K562 (cell line): ENCODE results near the gene OSGIN1. TPM values are rescaled to one million over a fixed set of nuclear protein-coding genes. Genes with fewer than 3 reads are reported as not detected.
A peak's percentile ranks its signal among the peaks of the same experiment; 100 is the strongest.

Source experiments
- ATAC-seq: fragments of 200-7000 bp; cut with Tn5 transposase; 3 replicates; pipeline ENCODE4 v1.9.1; 2020; ENCODE audit warnings: moderate library complexity
- BruUV-seq: library from RNA; stranded (reverse); fragments of 400-500 nt; replicated peaks from 2 replicates; lab custom pipeline; 2021; lab: Mats Ljungman, UMichigan
- CTCF ChIA-PET: fragments of 300-600 bp; formaldehyde crosslinking; extraction: SDS; loops from one replicate; lab custom pipeline; 2021; ENCODE audit warnings: low intra/inter-chr PET ratio; lab: Yijun Ruan, JAX
- POLR2A ChIA-PET: fragments of 300-600, 350-650 bp; sonication (Branson Sonifier 250); formaldehyde crosslinking; extraction: SDS; loops from one replicate; lab custom pipeline; 2021; ENCODE audit warnings: antibody characterized with exemption, inconsistent platforms; lab: Yijun Ruan, JAX
- DNase-seq, 4 experiments: peaks; one replicate each; pipeline versions ENCODE4 v3.0.0 to v3.0.0-alpha.2; 2011 to 2018; ENCODE audit warnings: low spot score in 3 of 4, mixed read lengths in 3 of 4; ENCODE audit errors: extremely low read depth in 1 of 4
- FAIRE-seq: peaks from 2 replicates; lab custom pipeline; 2011; peaks lifted over from hg19 to GRCh38; lab: Jason Lieb, UNC
- H2AFZ ChIP-seq: 2 replicates; pipeline ENCODE4 v1.6.0; 2011; ENCODE audit warnings: low read depth, low read length, control low read depth, inconsistent platforms
- H3K27ac ChIP-seq: fragments of 200-600 bp; 3 replicates; pipeline ENCODE4 v1.8.0; 2011; ENCODE audit warnings: low read depth, mild to moderate bottlenecking, control low read depth, inconsistent platforms, low read length, moderate library complexity, mixed read lengths; ENCODE audit errors: extremely low read depth
- H3K27me3 ChIP-seq, 2 experiments: fragments of 300-600 bp in 1 of 2; 2 replicates in 1 of 2; 3 replicates in 1 of 2; pipeline versions ENCODE4 v1.6.0 to v1.8.0; 2011; ENCODE audit warnings: inconsistent platforms in 2 of 2, low read length in 2 of 2, mild to moderate bottlenecking in 1 of 2, mixed read lengths in 1 of 2, moderate library complexity in 1 of 2; ENCODE audit not compliant: control insufficient read depth in 2 of 2, insufficient read depth in 2 of 2
- H3K36me3 ChIP-seq: fragments of 300-600 bp; 3 replicates; pipeline ENCODE4 v1.8.0; 2011; ENCODE audit warnings: mild to moderate bottlenecking, low read length, inconsistent platforms; ENCODE audit not compliant: control insufficient read depth, insufficient read depth
- H3K4me1 ChIP-seq, 2 experiments: fragments of 200-600 bp in 1 of 2; replicated peaks in 1 of 2; 2 replicates in 1 of 2; 3 replicates in 1 of 2; pipeline versions ENCODE4 v1.5.1 to v1.8.0; 2011; ENCODE audit warnings: inconsistent platforms in 2 of 2, low read length in 2 of 2, mild to moderate bottlenecking in 1 of 2, mixed read lengths in 1 of 2, moderate library complexity in 1 of 2; ENCODE audit not compliant: control insufficient read depth in 2 of 2, insufficient read depth in 2 of 2
- H3K4me2 ChIP-seq: 2 replicates; pipeline ENCODE4 v1.6.1; 2011; ENCODE audit warnings: low read length, control low read depth, inconsistent platforms, mixed read lengths; ENCODE audit not compliant: insufficient read depth
- H3K4me3 ChIP-seq: fragments of 200-600 bp; sonication (generic), shearing (Covaris generic); 2 replicates; pipeline ENCODE4 v1.5.1; 2016; ENCODE audit warnings: control low read depth, inconsistent platforms
- H3K79me2 ChIP-seq: fragments of 200-600 bp; 3 replicates; pipeline ENCODE4 v1.8.0; 2011; ENCODE audit warnings: low read length, inconsistent platforms; ENCODE audit not compliant: control insufficient read depth, insufficient read depth
- H3K9ac ChIP-seq, 2 experiments: 2 replicates each; pipeline versions ENCODE4 v1.6.0 to v1.6.1; 2011; ENCODE audit warnings: low read depth in 2 of 2, low read length in 2 of 2, control low read depth in 1 of 2, inconsistent platforms in 1 of 2, mild to moderate bottlenecking in 1 of 2, mixed read lengths in 1 of 2; ENCODE audit not compliant: insufficient read depth in 1 of 2
- H3K9me1 ChIP-seq: one replicate; pipeline ENCODE4 v1.6.0; 2011; ENCODE audit warnings: inconsistent platforms, mild to moderate bottlenecking, low read length, moderate library complexity; ENCODE audit not compliant: control insufficient read depth, insufficient read depth
- H3K9me3 ChIP-seq: replicated peaks from 2 replicates; pipeline ENCODE4 v1.5.1; 2011; ENCODE audit warnings: low read depth, low read length, inconsistent platforms; ENCODE audit not compliant: control insufficient read depth, insufficient read depth
- H4K20me1 ChIP-seq: replicated peaks from 2 replicates; pipeline ENCODE4 v1.6.1; 2011; ENCODE audit warnings: low read length, inconsistent platforms, mixed read lengths; ENCODE audit not compliant: control insufficient read depth, insufficient read depth
- GABPA ChIP-seq: fragments of 200-800 bp; sonication (Bioruptor generic); conservative IDR thresholded peaks from 2 replicates; pipeline ENCODE4 v1.6.1; 2016; ENCODE audit warnings: low read depth, missing genetic modification characterization, missing compliant biosample characterization
- NCOR1 ChIP-seq: fragments of 450-650 bp; IDR thresholded peaks from 2 replicates; pipeline ENCODE4 v1.6.1; 2016; ENCODE audit warnings: mild to moderate bottlenecking, moderate library complexity
- NR2F6 ChIP-seq: fragments of 450-650 bp; formaldehyde crosslinking; IDR thresholded peaks from 2 replicates; pipeline ENCODE4 v1.4.0; 2020; ENCODE audit warnings: mild to moderate bottlenecking
- SIX5 ChIP-seq, 2 experiments: IDR thresholded peaks; 2 replicates each; pipeline ENCODE4 v1.6.1; 2011; ENCODE audit warnings: low read length in 2 of 2, borderline replicate concordance in 1 of 2, low read depth in 1 of 2, mild to moderate bottlenecking in 1 of 2, moderate library complexity in 1 of 2; ENCODE audit not compliant: insufficient read depth in 1 of 2
- TAF7 ChIP-seq: fragments of 450-650 bp; IDR thresholded peaks from 2 replicates; pipeline ENCODE4 v1.6.1; 2016; ENCODE audit warnings: missing genetic modification characterization, missing compliant biosample characterization
- YBX1 ChIP-seq: fragments of 450-650 bp; IDR thresholded peaks from 2 replicates; pipeline ENCODE4 v1.7.1; 2016; ENCODE audit warnings: mild to moderate bottlenecking
- ZNF146 ChIP-seq: IDR thresholded peaks from one replicate; pipeline ENCODE4 v1.6.1; 2018; ENCODE audit warnings: missing compliant biosample characterization; ENCODE audit not compliant: unreplicated experiment
- WGBS: fragments of 100-300 bp; shearing (Covaris generic); methylation state at CpG from one replicate; pipeline ENCODE4 v1.1.6; 2016; ENCODE audit warnings: low coverage, mixed read lengths; ENCODE audit not compliant: insufficient coverage; ENCODE audit errors: missing lambda C conversion rate; 5-methylcytosine and 5-hydroxymethylcytosine counted together
- in situ Hi-C: fragments of 300-500 bp; cut with MboI; formaldehyde crosslinking; loops from 4 replicates; pipeline ENCODE4 v1.15.0; 2018; ENCODE audit warnings: inconsistent platforms, mixed read lengths
- intact Hi-C: fragments of 100-400 bp; cut with micrococcal nuclease; formaldehyde crosslinking; loops from 2 replicates; pipeline ENCODE4 v1.14.2; 2022
- polyA plus RNA-seq, 8 experiments: library from polyadenylated mRNA; depleted of rRNA in 4 of 8; stranded (reverse) in 5 of 8; unstranded in 3 of 8; fragments of >200 nt; fragmentation: Nextera tagmentation in 2 of 8; fragmentation: Illumina TruSeq in 1 of 8; extraction: Ambion mirVana in 2 of 8; extraction: Trizol in 1 of 8; gene quantifications; 2 replicates each; pipeline versions ENCODE4 v1.2.1 to v1.2.3, GENCODE V29; 2011 to 2014; ENCODE audit warnings: inconsistent platforms in 1 of 8, missing spikeins in 1 of 8
- total RNA-seq, 7 experiments: library from RNA; depleted of rRNA in 6 of 7; stranded (reverse); fragments of >200 nt in 6 of 7; fragmentation: Illumina TruSeq in 2 of 7; extraction: Trizol in 2 of 7; gene quantifications; 2 replicates each; pipeline versions ENCODE4 v1.2.1 to v1.2.3, GENCODE V29; 2011 to 2021; ENCODE audit warnings: low replicate concordance in 1 of 7
- TF ChIP-seq, protein P1 (sequence below): fragments of 250-450 bp; sonication (Bioruptor Pico); IDR thresholded peaks from 2 replicates; pipeline ENCODE4 v1.4.0; 2020; ENCODE audit warnings: borderline replicate concordance
- TF ChIP-seq, protein P2 (sequence below): sonication (generic); formaldehyde crosslinking; IDR thresholded peaks from 2 replicates; pipeline ENCODE4 v1.4.0; 2020; ENCODE audit warnings: mild to moderate bottlenecking, missing genetic modification reagents
- TF ChIP-seq, protein P3 (sequence below): sonication (generic); formaldehyde crosslinking; IDR thresholded peaks from 2 replicates; pipeline ENCODE4 v1.8.0; 2022; ENCODE audit warnings: missing genetic modification reagents, mild to moderate bottlenecking, moderate library complexity, borderline replicate concordance

OSGIN1 gene
- total and polyA plus RNA-seq, 9 of the 15 experiments (the other 6 are each of a cell fraction or from before 2014, with no cell fraction given): 0.03 to 3.6 (median 1.6) TPM

DNA sequence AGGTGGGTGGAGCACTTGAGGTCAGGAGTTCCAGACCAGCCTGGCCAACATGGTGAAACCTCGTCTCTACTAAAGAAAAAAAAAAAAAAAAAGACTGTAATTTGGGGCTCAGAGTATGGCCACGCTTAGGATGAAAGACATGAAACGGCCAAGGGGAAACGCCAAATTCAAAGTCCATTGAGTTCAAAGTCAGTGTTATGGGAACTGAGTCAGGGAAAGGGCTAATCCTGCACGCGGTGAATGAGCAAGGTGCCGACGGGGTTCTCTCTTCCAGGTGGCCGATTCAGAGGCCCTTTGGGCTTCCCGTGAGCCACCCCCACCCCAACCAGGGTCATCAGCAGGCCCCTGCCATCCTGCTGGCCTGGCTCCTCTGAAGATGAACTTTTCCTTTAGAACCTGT, 7.5 kb upstream of the OSGIN1 start:
- peaks cover 3% of the 10 kb centered on the region; the same call in 1 of the 2 replicates for H4K20me1 ChIP-seq
- no peaks in the 10 kb centered on the region for H3K9me1 ChIP-seq
- H2AFZ ChIP-seq: no peak overlapping the region
- H3K9me3 ChIP-seq: no peaks in the 10 kb centered on the region
- H3K27ac ChIP-seq: no peak overlapping the region
- no peak for TF ChIP-seq NCOR1
- TF ChIP-seq ZNF146 (CRISPR knock-in tag): no peak
- no peak for TF ChIP-seq NR2F6 (CRISPR knock-in tag)
- H3K27me3 ChIP-seq: peaks cover 22 to 31% of the 10 kb centered on the region in 2 experiments; a peak in 4 of 5 replicates
- peaks cover 0 to 27% of the 10 kb centered on the region in 2 experiments; a peak in 2 of 5 replicates for H3K4me1 ChIP-seq
- POLR2A ChIA-PET: no interaction called here
- H3K4me2 ChIP-seq: no peak overlapping the region
- DNase-seq (no peak), ATAC-seq (no peak), FAIRE-seq (no peak)
- in situ Hi-C loops (no loop called here), intact Hi-C loops (no loop called here)
- CTCF ChIA-PET: no interaction called here
- H3K4me3 ChIP-seq: no peak overlapping the region
- 25% methylated on average over 10 of the region's 10 CpGs for WGBS
- no peaks in the 10 kb centered on the region for H3K36me3 ChIP-seq
- BruUV-seq: no TSS peak
- H3K79me2 ChIP-seq: no peaks in the 10 kb centered on the region
- H3K9ac ChIP-seq: no peak overlapping the region

DNA sequence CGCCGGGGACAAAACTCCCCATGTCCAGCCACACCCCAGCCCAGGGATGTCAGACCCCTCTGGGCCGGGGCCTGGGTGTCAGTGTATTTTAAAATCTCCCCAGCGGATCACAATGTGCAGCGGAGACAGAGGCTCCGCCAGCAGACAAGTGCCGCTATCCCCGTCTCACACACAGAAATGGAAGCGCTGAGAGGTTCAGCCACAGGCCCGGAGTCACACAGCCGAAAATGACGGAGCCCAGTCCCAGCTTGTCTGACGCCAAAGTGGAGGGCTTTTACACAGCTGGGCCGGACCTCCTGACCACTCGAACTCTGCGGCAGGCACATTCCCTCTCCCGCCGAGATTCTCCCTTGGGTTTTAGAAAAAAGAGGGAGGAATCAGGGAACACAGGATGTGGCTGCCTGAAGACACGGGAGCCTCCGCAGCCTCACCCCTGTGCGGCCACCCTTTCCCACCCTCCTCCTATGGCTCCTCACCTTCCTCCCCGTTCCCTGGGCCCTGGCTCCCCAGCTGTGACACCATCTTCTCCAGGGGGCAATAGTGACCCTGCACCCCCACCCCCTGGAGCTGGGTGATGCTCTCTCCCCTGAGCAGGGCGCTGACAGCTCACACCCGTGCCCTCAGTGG, 6.8 kb upstream of the OSGIN1 start:
- intact Hi-C loops: no loop called here
- Histone ChIP-seq H3K79me2 (no peaks in the 10 kb centered on the region), H3K27me3 (peaks cover 22 to 25% of the 10 kb centered on the region in 2 experiments; a peak in 4 of 5 replicates), H3K36me3 (no peaks in the 10 kb centered on the region), H2AFZ (no peak overlapping the region), H4K20me1 (0 out of 2 replicates have a peak, but pooled peaks cover 3% of the 10 kb centered on the region), H3K4me2 (no peak overlapping the region), H3K27ac (no peak overlapping the region), H3K9me3 (no peaks in the 10 kb centered on the region), H3K9ac (peak overlapping the region in 1 of 2 experiments; percentile 36; a peak in 1 of 4 replicates), H3K9me1 (no peaks in the 10 kb centered on the region), H3K4me3 (no peak overlapping the region), H3K4me1 (peaks cover 0 to 24% of the 10 kb centered on the region in 2 experiments; a peak in 2 of 5 replicates)
- BruUV-seq: no TSS peak
- FAIRE-seq: no peak
- CTCF ChIA-PET: no interaction called here
- no peak for ATAC-seq
- DNase-seq: no peak
- 36% methylated on average over 24 of the region's 24 CpGs for WGBS
- POLR2A ChIA-PET: interaction anchor here (0.7 kb wide), 1 partner anchor 128 kb away, joined by 3 read pairs; no protein-coding TSS in a partner anchor
- in situ Hi-C loops: no loop called here
- TF ChIP-seq, protein P1, sequence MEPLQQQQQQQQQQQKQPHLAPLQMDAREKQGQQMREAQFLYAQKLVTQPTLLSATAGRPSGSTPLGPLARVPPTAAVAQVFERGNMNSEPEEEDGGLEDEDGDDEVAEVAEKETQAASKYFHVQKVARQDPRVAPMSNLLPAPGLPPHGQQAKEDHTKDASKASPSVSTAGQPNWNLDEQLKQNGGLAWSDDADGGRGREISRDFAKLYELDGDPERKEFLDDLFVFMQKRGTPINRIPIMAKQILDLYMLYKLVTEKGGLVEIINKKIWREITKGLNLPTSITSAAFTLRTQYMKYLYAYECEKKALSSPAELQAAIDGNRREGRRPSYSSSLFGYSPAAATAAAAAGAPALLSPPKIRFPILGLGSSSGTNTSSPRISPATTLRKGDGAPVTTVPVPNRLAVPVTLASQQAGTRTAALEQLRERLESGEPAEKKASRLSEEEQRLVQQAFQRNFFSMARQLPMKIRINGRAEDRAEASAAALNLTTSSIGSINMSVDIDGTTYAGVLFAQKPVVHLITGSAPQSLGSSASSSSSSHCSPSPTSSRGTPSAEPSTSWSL (CRISPR knock-in tag): no peak
- no peak for TF ChIP-seq GABPA (tag)
- TF ChIP-seq, protein P2, sequence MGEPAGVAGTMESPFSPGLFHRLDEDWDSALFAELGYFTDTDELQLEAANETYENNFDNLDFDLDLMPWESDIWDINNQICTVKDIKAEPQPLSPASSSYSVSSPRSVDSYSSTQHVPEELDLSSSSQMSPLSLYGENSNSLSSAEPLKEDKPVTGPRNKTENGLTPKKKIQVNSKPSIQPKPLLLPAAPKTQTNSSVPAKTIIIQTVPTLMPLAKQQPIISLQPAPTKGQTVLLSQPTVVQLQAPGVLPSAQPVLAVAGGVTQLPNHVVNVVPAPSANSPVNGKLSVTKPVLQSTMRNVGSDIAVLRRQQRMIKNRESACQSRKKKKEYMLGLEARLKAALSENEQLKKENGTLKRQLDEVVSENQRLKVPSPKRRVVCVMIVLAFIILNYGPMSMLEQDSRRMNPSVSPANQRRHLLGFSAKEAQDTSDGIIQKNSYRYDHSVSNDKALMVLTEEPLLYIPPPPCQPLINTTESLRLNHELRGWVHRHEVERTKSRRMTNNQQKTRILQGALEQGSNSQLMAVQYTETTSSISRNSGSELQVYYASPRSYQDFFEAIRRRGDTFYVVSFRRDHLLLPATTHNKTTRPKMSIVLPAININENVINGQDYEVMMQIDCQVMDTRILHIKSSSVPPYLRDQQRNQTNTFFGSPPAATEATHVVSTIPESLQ: no peak
- TF ChIP-seq, protein P3, sequence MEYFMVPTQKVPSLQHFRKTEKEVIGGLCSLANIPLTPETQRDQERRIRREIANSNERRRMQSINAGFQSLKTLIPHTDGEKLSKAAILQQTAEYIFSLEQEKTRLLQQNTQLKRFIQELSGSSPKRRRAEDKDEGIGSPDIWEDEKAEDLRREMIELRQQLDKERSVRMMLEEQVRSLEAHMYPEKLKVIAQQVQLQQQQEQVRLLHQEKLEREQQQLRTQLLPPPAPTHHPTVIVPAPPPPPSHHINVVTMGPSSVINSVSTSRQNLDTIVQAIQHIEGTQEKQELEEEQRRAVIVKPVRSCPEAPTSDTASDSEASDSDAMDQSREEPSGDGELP (CRISPR knock-in tag): no peak
- TF ChIP-seq YBX1: no peak
- no peak for TF ChIP-seq SIX5 (IDR thresholded peaks at IDR 0.05; ENCODE audit: borderline replicate concordance in 1 of 2, insufficient read depth in 1 of 2, low read depth in 1 of 2, low read length in 2 of 2)
- no peak for TF ChIP-seq TAF7 (tag)
